ENCODE results near the gene ZFYVE19. TPM values are rescaled to one million over a fixed set of nuclear protein-coding genes. Genes with fewer than 3 reads are reported as not detected.

Gene ZFYVE19
- total RNA-seq, 4 donors from 2014 or later, result 13.5 to 29.5 (median 21.1) TPM

DNA sequence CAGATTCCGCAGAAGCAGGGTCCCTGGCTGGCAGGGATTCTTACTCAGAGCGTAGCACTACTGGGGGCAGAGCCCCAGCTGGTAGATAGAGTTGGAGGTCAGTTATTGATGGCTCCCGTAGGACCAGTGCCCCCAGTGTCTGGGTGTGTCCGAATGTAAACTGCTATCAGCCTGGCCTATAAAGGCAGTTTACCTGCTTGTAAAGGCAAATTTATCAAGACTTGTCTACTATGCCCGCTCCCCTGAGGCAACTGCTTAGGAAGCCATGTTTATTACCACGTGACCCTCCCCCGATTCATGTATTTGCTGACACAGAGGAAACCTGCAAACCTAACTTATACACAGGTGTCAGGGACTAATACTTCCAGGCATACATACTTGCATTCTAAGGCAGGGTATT lies 22.2 kb downstream of the ZFYVE19 start:
- ATAC-seq (ENCODE audit: low FRiP score), result no peak
- DNase-seq (ENCODE audit: low spot score), result no peak
- TF ChIP-seq, protein P1, sequence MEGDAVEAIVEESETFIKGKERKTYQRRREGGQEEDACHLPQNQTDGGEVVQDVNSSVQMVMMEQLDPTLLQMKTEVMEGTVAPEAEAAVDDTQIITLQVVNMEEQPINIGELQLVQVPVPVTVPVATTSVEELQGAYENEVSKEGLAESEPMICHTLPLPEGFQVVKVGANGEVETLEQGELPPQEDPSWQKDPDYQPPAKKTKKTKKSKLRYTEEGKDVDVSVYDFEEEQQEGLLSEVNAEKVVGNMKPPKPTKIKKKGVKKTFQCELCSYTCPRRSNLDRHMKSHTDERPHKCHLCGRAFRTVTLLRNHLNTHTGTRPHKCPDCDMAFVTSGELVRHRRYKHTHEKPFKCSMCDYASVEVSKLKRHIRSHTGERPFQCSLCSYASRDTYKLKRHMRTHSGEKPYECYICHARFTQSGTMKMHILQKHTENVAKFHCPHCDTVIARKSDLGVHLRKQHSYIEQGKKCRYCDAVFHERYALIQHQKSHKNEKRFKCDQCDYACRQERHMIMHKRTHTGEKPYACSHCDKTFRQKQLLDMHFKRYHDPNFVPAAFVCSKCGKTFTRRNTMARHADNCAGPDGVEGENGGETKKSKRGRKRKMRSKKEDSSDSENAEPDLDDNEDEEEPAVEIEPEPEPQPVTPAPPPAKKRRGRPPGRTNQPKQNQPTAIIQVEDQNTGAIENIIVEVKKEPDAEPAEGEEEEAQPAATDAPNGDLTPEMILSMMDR (IDR thresholded peaks at IDR 0.05), result no peak

DNA sequence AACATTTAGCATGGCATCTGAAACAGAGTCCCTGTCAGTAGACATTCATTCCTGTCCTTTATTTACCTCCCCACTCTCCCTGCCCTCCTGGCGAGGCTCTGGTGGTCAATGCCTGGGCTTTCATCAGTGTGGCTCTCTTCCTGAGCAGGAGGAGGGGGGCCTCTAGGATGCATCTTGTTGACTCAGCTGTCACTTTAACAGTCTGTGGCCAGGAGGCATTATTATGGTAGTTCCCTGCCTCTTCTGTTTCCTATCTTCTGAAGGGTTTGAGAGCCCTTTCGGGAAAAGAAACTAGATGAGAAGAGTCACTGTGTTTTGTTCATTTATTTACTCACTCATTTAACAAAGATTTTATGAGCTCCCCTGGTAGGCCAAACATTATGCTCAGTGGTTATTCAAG lies 24.0 kb downstream of the ZFYVE19 start:
- DNase-seq (ENCODE audit: low spot score) (no peak), ATAC-seq (ENCODE audit: low FRiP score) (no peak)
- TF ChIP-seq, protein P1 (IDR thresholded peaks at IDR 0.05), result no peak

DNA sequence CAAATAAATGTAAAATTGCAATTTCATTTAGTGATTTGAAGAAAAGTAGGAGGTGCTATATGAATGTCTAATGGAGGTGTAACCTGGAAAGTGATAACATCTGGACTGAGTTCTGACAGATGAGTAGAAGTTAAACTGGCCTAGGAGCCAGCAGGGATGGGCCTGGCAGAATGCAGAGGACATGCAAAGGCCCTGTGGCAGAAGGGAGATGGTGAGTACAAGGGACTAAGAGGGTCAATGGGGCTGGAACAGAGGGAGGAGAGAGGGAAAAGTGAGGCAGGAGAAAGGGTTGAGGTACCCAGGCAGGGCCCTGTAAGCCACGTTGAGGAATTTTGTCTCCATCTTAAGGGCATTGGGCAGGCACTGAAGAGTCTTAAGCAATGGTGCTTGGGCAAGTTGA lies 25.0 kb downstream of the ZFYVE19 start:
- TF ChIP-seq, protein P1 (IDR thresholded peaks at IDR 0.05), result no peak
- ATAC-seq (ENCODE audit: low FRiP score) (no peak), DNase-seq (ENCODE audit: low spot score) (no peak)

DNA sequence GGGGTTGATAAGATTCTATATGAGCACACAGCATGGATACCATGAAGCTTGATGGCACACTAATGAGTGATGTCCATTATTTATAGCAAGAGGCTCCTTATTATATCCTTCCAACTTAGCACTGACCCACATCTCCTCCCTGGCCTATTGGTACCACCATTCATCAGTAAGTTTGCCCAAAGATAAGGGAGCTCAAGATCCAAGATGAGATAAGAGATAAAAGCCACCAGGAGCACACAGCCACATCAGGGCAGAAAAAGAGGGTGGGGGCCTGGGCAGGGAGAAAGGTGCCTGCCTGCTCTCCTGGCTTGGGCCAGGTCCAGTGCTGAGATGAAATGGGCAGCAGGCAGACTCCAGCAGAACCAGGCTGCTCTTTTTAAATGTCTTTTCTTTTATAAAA lies 26.0 kb downstream of the ZFYVE19 start:
- ATAC-seq (ENCODE audit: low FRiP score) (no peak), DNase-seq (ENCODE audit: low spot score) (no peak)
- TF ChIP-seq, protein P1 (IDR thresholded peaks at IDR 0.05), result no peak

DNA sequence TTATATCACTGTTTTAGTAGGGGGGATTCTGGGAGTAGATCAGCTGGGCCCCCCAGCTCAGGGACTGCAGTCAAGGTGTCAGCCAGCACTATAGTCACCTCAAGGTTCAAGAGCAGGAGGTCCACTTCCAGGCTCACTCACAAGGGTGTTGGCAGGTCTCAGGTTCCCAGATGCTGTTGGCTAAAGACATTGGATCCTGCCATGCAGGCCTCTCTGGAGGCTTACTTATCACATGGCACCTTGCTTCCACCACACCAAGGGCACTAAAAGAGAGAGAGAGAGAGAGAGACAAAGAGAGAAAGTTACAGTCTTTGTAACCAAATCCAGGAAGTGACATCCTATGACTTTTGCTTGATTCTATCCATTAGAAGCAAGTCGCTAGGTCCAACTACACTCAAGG lies 29.1 kb downstream of the ZFYVE19 start:
- ATAC-seq (ENCODE audit: low FRiP score), result no peak
- TF ChIP-seq, protein P1 (IDR thresholded peaks at IDR 0.05), result no peak
- DNase-seq (ENCODE audit: low spot score), result no peak

DNA sequence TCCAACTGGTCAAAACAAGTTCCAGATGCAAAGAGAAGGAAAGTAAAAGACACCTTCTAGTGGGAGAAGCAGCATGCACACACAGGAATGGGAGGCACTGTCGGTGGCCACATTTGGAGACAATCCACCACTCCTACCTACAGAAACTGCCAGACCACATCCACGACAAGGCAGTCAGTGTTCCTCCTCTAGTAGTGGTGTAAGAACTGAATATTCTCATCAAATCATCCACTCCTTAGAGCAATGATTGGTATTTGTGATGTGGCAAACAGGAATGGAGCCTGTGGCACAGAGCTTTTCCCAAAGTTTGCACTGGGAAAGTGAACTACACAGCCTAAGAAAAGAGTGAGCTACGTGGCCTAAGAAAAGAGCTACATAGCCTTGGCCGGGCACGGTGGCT lies 31.9 kb downstream of the ZFYVE19 start:
- TF ChIP-seq, protein P1 (IDR thresholded peaks at IDR 0.05), result no peak
- no peak for ATAC-seq (ENCODE audit: low FRiP score)

GRCh38 chr15:40841741-40842140 lies 34.9 kb downstream of the ZFYVE19 start:
- TF ChIP-seq, protein P1 (IDR thresholded peaks at IDR 0.05), result no peak
- ATAC-seq (ENCODE audit: low FRiP score), result no peak
- no peak for DNase-seq (ENCODE audit: low spot score)

More for the DNA sequence above, 31.9 kb downstream of the ZFYVE19 start:
- no peak for DNase-seq (ENCODE audit: low spot score)
